Ishikawa (cell line): ENCODE data around the gene BZW2.
A peak's percentile ranks its signal among the peaks of the same experiment; 100 is the strongest.

Source experiments
- CEBPB ChIP-seq: IDR thresholded peaks from 2 replicates; pipeline ENCODE4 v1.6.1; 2012
- CREB1 ChIP-seq: IDR thresholded peaks from 2 replicates; pipeline ENCODE4 v1.6.1; 2012; ENCODE audit warnings: low read depth
- EGR1 ChIP-seq: IDR thresholded peaks from 2 replicates; pipeline ENCODE4 v1.6.1; 2012
- EP300 ChIP-seq: IDR thresholded peaks from 2 replicates; pipeline ENCODE4 v1.6.1; 2012; ENCODE audit warnings: borderline replicate concordance
- FOXM1 ChIP-seq: IDR thresholded peaks from 2 replicates; pipeline ENCODE4 v1.6.1; 2012; ENCODE audit warnings: low read depth, borderline replicate concordance
- MAX ChIP-seq: IDR thresholded peaks from 2 replicates; pipeline ENCODE4 v1.6.1; 2012
- NFIC ChIP-seq: IDR thresholded peaks from 2 replicates; pipeline ENCODE4 v1.6.1; 2012
- RAD21 ChIP-seq: IDR thresholded peaks from 2 replicates; pipeline ENCODE4 v1.6.1; 2012; ENCODE audit warnings: low read depth
- REST ChIP-seq: IDR thresholded peaks from 2 replicates; pipeline ENCODE4 v1.6.1; 2012; ENCODE audit warnings: low read depth, mild to moderate bottlenecking
- TAF1 ChIP-seq: IDR thresholded peaks from 2 replicates; pipeline ENCODE4 v1.6.1; 2012; ENCODE audit warnings: low read depth, mild to moderate bottlenecking
- TCF12 ChIP-seq: IDR thresholded peaks from 2 replicates; pipeline ENCODE4 v1.6.1; 2012; ENCODE audit warnings: low read depth
- TEAD4 ChIP-seq: IDR thresholded peaks from 2 replicates; pipeline ENCODE4 v1.6.1; 2012
- USF1 ChIP-seq: IDR thresholded peaks from 2 replicates; pipeline ENCODE4 v1.6.1; 2012
- YY1 ChIP-seq: IDR thresholded peaks from 2 replicates; pipeline ENCODE4 v1.6.1; 2012; ENCODE audit warnings: low read depth
- ZBTB7A ChIP-seq: IDR thresholded peaks from 2 replicates; pipeline ENCODE4 v1.6.1; 2012; ENCODE audit warnings: low read depth

Gene BZW2

GRCh38 chr7:16691241-16691640, 45.3 kb downstream of the BZW2 start:
- TF ChIP-seq TEAD4 (no peak), EGR1 (no peak), MAX (no peak), YY1 (no peak), TCF12 (no peak), USF1 (no peak), ZBTB7A (no peak), TAF1 (no peak), RAD21 (no peak), NFIC (no peak), CREB1 (no peak), CEBPB (no peak), EP300 (no peak)

GRCh38 chr7:16693601-16694318, 47.8 kb downstream of the BZW2 start:
- no peak for TF ChIP-seq EGR1
- TF ChIP-seq FOXM1, result no peak
- TF ChIP-seq USF1, result no peak
- TF ChIP-seq ZBTB7A, result no peak
- TF ChIP-seq CREB1, result no peak
- TF ChIP-seq REST, result no peak
- no peak for TF ChIP-seq NFIC
- no peak for TF ChIP-seq RAD21
- TF ChIP-seq TAF1, result no peak
- TF ChIP-seq TCF12, result no peak
- TF ChIP-seq YY1, result no peak
- no peak for TF ChIP-seq TEAD4
- TF ChIP-seq CEBPB, result no peak
- no peak for TF ChIP-seq MAX
- TF ChIP-seq EP300, result no peak

- TF ChIP-seq CEBPB (no peak), REST (no peak), YY1 (no peak), NFIC (no peak), CREB1 (no peak), RAD21 (no peak), MAX (no peak), USF1 (no peak), EGR1 (no peak), EP300 (no peak), FOXM1 (no peak), ZBTB7A (no peak), TAF1 (no peak), TEAD4 (no peak)
Observed at GRCh38 chr7:16694806-16695205, 48.8 kb downstream of the BZW2 start.

- TF ChIP-seq TCF12, result no peak
- no peak for TF ChIP-seq YY1
- no peak for TF ChIP-seq USF1
- no peak for TF ChIP-seq CREB1
- no peak for TF ChIP-seq MAX
- no peak for TF ChIP-seq ZBTB7A
- no peak for TF ChIP-seq EGR1
- no peak for TF ChIP-seq REST
- TF ChIP-seq RAD21, result peak; percentile 54
- no peak for TF ChIP-seq TAF1
- no peak for TF ChIP-seq EP300
- no peak for TF ChIP-seq NFIC
- TF ChIP-seq FOXM1, result no peak
- TF ChIP-seq CEBPB, result no peak
- 0 out of 2 replicates have a peak, but pooled peaks have one; percentile 16 for TF ChIP-seq TEAD4
Observed at GRCh38 chr7:16695621-16696237, 49.7 kb downstream of the BZW2 start.
